ENCODE measurements around the gene TMEFF2.

DNA sequence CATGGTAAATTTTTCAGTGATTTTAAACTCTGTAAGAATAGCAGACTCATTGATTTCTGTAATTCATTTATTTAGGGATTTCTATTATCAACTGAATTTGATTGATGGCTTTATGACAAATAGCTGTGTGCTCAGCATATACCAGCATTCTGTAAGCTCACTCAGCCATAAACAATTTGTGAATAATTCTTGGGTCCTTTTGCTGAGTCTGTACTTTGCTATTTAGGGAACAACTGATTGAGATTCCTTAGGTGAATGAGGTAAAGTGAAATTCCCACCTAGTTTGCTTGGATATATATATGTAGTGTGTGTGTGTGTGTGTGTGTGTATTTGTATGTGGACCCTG, 271.1 kb downstream of the TMEFF2 start:
- TF ChIP-seq, protein P1, sequence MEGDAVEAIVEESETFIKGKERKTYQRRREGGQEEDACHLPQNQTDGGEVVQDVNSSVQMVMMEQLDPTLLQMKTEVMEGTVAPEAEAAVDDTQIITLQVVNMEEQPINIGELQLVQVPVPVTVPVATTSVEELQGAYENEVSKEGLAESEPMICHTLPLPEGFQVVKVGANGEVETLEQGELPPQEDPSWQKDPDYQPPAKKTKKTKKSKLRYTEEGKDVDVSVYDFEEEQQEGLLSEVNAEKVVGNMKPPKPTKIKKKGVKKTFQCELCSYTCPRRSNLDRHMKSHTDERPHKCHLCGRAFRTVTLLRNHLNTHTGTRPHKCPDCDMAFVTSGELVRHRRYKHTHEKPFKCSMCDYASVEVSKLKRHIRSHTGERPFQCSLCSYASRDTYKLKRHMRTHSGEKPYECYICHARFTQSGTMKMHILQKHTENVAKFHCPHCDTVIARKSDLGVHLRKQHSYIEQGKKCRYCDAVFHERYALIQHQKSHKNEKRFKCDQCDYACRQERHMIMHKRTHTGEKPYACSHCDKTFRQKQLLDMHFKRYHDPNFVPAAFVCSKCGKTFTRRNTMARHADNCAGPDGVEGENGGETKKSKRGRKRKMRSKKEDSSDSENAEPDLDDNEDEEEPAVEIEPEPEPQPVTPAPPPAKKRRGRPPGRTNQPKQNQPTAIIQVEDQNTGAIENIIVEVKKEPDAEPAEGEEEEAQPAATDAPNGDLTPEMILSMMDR (IDR thresholded peaks at IDR 0.05), result no peak
- no peak for TF ChIP-seq ZFX (IDR thresholded peaks at IDR 0.05; ENCODE audit: borderline replicate concordance)

Data from 22Rv1 (cell line).